ENCODE measurements around the gene TRAPPC2L.

DNA sequence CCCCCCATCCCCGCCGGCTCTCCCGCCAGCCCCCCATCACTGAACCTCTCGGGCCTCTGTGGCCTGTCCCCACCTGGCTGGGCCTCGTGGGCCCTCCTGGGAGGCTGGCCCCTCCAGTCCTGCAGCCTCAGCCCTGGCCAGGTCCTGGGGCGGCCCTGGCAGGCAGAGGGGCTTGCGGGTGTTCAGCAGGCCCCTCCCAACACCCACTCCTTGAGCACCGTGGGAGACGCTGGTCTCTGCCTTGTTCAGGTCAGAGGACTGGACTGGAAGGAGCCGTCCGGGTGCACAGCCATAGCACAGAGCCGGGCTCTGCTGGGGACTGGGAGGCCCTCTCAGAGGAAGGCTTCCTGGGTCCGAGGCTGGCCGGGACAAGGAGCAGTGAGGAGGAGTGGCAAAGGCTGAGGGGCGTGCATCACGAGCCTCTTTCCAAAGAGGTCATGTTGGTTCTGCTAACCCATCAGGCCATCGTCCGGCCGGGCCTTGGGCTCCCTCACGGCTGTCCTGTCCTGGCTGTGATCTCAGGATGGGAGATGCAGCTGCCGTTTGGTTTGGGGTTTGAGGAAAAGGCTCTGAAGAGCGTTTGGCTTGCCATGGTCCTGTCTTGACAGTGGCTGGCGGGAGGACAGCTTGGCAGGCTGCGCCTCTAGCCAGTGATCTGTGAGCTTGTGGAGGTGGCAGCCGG, 15.9 kb downstream of the TRAPPC2L start:
- TF ChIP-seq POLR2AphosphoS5 (IDR thresholded peaks at IDR 0.05; ENCODE audit: low read depth) (no peak), CREB1 (CRISPR knock-in tag; IDR thresholded peaks at IDR 0.05; ENCODE audit: low read depth) (no peak), EZH2 (IDR thresholded peaks at IDR 0.05; ENCODE audit: low read depth, unreplicated experiment) (no peak), EZH2phosphoT487 (IDR thresholded peaks at IDR 0.05; ENCODE audit: unreplicated experiment) (no peak), JUNB (IDR thresholded peaks at IDR 0.05; ENCODE audit: unreplicated experiment) (no peak), ZNF114 (CRISPR knock-in tag; IDR thresholded peaks at IDR 0.05) (no peak), STAT1 (IDR thresholded peaks at IDR 0.05; ENCODE audit: unreplicated experiment) (no peak), ETS1 (IDR thresholded peaks at IDR 0.05) (no peak), ZNF462 (CRISPR knock-in tag; IDR thresholded peaks at IDR 0.05) (no peak)
- TF ChIP-seq, protein P1, sequence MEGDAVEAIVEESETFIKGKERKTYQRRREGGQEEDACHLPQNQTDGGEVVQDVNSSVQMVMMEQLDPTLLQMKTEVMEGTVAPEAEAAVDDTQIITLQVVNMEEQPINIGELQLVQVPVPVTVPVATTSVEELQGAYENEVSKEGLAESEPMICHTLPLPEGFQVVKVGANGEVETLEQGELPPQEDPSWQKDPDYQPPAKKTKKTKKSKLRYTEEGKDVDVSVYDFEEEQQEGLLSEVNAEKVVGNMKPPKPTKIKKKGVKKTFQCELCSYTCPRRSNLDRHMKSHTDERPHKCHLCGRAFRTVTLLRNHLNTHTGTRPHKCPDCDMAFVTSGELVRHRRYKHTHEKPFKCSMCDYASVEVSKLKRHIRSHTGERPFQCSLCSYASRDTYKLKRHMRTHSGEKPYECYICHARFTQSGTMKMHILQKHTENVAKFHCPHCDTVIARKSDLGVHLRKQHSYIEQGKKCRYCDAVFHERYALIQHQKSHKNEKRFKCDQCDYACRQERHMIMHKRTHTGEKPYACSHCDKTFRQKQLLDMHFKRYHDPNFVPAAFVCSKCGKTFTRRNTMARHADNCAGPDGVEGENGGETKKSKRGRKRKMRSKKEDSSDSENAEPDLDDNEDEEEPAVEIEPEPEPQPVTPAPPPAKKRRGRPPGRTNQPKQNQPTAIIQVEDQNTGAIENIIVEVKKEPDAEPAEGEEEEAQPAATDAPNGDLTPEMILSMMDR (conservative IDR thresholded peaks at IDR 0.05; ENCODE audit: low read depth in 2 of 2): no peak
- TF ChIP-seq, protein P2, sequence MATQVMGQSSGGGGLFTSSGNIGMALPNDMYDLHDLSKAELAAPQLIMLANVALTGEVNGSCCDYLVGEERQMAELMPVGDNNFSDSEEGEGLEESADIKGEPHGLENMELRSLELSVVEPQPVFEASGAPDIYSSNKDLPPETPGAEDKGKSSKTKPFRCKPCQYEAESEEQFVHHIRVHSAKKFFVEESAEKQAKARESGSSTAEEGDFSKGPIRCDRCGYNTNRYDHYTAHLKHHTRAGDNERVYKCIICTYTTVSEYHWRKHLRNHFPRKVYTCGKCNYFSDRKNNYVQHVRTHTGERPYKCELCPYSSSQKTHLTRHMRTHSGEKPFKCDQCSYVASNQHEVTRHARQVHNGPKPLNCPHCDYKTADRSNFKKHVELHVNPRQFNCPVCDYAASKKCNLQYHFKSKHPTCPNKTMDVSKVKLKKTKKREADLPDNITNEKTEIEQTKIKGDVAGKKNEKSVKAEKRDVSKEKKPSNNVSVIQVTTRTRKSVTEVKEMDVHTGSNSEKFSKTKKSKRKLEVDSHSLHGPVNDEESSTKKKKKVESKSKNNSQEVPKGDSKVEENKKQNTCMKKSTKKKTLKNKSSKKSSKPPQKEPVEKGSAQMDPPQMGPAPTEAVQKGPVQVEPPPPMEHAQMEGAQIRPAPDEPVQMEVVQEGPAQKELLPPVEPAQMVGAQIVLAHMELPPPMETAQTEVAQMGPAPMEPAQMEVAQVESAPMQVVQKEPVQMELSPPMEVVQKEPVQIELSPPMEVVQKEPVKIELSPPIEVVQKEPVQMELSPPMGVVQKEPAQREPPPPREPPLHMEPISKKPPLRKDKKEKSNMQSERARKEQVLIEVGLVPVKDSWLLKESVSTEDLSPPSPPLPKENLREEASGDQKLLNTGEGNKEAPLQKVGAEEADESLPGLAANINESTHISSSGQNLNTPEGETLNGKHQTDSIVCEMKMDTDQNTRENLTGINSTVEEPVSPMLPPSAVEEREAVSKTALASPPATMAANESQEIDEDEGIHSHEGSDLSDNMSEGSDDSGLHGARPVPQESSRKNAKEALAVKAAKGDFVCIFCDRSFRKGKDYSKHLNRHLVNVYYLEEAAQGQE (IDR thresholded peaks at IDR 0.05; ENCODE audit: unreplicated experiment): no peak
